ENCODE results near the gene CHSY1.

The CHSY1 gene

DNA sequence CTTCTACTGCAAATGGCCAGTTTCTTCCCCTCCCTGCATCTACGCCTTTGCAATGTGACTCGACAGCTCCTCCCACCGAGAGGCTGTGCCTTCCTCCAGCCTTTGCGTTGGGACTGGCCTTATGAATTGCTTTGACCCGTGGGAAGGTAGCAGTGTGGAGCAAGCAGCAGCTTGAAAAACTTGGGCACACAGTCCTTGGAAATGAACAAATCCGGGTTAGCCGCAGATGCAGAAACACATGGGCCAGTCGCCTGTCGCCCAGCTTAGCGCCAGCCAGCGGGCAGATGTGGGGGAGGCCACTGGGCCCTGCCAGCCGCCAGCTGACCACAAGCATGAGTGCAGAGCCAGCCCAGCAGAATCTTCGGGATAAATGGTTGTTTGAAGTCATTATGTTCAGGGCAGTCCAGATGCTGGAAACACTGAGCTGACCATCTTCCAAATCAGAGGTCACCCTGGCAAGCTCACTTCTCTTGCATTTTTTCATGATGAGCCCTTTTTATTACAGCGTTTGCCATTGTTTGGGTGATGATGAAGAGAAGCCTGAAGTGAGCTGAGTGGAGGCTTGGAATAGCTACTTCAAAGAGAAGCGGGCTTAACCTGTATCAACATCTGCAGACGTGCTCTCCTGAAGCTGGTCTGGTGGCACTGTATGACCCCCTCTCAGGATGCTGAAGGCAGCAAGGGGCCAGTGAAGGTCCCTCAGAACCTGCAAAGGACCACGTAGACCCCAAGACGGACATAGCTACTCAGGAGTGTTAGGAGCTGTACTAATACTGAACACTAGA lies 15.7 kb upstream of the CHSY1 start:
- DNase-seq, result no peak

DNA sequence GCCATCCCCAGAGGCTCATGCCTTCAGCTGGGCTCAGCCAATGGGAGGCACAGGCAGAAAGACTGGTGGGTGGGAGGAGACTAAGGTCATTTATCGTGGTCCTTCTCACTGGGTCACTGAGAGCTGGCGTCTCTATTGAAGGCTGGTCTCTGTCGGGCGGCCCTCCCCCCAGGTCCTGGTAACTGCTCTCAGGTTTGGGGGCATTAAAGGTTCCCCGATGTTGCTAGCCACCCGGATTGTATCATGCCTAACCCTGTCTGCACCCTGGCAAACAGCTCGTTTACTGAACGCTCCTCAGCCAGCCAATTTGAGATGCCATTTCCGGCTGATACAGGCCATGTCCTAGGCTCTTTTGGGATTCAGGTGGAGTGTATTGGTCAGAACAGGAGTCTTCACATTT lies 14.9 kb upstream of the CHSY1 start:
- DNase-seq, result no peak

DNA sequence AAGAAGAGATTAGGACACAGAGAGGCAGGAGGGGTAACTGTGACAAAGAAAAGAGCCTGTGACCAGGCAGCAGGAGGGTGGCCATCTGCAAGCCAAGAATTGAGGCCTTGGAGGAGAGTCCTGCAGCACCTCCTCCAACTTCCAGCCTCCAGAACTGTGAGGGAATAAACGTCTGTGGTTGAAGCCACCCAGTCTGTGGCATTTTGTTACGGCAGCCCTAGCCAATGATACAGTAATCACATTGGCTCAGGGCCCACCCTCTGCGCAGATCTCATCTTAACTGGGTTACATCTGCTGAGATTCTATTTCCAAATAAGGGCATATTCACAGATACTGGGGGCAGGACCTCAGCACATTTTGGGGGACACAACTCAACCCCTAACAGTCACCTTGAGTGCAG lies 14.2 kb upstream of the CHSY1 start:
- DNase-seq, result no peak

DNA sequence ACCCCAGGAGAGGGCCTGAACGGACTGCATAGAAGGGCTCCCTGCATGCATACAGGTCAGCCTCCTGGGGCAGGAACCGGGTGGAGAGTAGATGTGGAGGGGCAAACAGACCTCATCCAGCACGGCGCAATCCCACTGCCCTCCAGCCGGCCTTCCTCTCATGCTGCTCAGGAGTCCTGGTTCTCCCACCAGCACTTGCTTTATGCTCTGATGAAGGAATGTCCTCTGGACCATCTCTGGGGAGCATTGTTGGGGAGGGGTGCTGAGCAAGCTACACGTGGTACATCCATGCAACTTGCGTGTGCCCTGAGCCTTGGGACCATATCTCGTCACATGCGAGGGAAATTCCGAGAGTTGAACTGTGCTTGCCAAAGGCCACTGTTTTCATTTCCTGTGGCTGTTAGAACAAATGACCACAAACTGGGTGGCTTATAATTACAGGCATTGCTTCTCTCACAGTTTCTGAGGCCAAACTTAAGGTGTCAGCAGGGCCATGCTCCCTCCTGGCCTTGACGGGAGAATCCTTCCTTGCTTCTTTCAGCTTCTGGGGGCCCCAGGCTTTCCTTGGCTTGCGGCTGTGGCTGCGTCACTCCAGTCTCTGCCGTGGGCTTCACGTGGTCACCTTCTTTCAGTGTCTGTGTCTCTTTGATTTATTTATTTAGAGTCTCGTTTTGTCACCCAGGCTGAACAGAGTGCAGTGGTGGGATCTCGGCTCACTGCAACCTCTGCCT lies 13.2 kb upstream of the CHSY1 start:
- no peak for DNase-seq

DNA sequence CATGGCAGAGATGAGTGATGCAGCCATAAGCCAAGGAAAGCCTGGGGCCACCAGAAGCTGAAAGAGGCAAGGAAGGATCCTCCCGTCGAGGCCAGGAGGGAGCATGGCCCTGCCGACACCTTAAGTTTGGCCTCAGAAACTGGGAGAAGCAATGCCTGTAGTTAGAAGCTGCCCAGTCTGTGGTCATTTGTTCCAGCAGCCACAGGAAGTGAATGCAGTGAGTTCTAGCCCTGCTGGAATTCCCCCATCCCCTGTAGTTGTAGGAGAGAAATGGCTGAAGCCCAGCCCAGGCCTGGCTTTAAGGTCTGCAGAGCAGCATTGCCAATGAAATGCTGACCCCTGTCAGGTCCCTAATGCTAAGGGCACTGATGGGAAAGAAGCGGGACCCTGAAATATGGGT lies 12.2 kb upstream of the CHSY1 start:
- no peak for DNase-seq

DNA sequence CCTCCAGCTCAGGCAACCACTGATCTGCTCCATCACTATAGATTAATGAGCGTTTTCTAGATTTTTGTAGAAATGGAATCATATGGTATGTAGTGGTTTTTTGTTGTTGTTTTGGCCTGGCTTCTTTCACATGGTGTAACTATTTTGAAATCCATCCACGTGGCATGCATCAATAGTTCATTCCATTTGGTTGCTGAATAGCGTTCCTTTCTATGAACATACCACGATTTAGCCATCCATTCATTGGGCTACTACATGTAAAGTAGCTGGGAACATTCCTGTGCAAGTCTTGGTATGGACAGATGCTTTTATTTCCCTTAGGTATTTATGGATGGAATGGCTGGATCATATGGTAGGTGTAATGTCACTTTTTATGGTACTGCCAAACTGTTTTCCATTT lies 10.7 kb upstream of the CHSY1 start:
- no peak for DNase-seq

DNA sequence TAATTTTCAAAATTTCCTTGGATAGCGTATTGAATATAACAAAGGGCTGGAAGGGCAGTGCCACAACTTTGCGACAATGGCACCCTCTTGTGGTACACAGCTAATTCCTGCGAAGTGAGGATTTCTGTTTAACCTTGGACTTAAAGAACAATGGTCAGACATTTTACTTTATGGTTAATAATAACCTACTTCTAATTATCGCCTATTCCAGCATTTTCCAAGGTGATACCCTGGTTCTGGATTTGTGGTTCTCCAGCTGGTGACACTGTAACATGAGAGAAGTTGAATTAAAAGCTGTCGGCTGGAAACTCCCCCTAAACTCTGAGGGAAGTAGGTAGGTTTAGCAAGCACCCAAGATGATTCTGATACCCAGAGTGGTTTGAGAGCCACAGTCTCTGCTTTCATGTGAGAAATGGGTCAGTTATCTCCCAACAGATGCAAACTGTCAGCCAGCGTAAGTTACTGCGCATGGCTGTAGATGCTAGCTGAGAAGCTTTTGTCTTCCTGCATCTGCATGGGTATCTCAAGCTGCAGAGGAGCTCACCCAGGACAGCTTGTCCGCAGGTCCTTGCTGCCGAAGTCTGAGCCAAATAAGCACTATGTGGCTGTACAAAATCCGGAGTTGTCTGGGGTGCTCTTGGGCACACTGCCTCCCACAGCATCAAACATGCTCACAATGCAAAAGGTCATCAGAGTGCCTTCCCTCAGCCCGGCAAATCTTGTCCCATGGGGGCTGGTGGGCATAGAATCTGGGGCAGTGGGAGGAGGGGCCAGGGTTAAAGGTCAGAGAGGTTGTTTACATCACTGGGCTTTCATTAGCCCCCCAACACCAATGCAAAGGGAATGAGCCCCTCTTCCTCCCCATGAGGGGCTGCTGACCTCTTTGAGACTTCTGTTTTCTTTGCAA lies 6.6 kb upstream of the CHSY1 start:
- peak; percentile 43 for DNase-seq

DNA sequence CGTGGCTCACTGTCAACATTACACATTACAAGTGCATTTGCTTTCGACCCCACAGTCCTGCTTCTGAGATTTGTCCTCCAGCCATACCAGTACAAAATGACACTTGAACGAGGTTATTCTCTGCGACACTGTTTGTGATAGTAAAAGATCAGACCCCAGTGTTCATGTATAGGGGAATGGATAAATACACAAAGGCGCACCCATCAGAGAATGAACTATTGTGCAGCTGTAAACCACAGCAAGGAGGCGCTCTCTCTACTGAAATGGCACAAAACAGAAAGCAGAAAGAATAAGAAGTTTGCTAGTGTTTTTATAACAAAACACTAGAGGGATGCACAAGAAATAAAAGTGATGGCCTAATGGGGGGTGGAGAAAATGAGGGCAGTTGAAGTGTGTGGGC lies 4.9 kb upstream of the CHSY1 start:
- no peak for DNase-seq

DNA sequence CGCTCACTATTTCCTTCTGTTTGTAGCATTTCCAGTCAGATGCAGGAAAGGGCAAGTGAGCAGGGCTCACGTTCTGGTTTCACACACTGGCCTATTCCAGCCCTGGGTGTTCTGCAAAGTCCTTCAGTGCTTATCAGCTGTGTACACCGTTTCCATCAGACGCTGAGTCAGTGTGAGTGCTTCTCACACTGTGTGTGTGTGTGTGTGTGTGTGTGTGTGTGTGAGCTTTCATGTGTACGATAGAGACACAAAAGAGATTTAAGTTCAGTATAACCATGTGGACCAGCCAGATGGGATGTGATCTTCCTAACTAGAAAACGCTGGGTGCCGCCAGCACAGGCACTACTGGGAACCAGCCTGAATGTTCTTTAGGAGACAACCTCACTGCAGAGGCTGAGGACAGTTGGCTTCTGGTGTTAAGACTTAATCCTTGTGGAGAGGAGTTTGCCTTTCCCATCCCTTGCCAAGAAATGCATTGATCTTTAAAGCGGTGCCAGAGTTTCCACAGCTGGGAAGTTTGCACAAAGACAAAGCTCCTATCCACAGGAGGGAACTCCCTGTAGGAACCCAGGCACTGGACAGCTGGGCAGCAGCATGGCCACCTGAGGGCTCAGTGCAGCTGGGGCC lies 3.9 kb upstream of the CHSY1 start:
- no peak for DNase-seq

DNA sequence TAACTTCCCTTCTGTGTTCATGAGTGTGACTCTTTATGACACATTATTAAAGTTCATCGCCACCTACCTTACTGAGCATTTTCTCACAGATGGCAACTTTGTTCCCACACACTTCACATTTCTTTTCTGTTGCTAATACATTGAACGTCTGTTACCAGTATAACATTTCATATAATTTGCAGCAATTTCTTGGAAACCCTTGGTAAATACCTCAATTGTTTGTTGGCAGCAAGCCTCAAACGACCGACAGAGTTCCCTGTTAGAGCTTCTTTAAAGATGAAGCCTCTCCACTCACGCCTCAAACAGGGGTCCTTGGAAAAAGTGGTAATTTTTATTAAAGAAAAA lies 3.2 kb upstream of the CHSY1 start:
- DNase-seq, result no peak

DNA sequence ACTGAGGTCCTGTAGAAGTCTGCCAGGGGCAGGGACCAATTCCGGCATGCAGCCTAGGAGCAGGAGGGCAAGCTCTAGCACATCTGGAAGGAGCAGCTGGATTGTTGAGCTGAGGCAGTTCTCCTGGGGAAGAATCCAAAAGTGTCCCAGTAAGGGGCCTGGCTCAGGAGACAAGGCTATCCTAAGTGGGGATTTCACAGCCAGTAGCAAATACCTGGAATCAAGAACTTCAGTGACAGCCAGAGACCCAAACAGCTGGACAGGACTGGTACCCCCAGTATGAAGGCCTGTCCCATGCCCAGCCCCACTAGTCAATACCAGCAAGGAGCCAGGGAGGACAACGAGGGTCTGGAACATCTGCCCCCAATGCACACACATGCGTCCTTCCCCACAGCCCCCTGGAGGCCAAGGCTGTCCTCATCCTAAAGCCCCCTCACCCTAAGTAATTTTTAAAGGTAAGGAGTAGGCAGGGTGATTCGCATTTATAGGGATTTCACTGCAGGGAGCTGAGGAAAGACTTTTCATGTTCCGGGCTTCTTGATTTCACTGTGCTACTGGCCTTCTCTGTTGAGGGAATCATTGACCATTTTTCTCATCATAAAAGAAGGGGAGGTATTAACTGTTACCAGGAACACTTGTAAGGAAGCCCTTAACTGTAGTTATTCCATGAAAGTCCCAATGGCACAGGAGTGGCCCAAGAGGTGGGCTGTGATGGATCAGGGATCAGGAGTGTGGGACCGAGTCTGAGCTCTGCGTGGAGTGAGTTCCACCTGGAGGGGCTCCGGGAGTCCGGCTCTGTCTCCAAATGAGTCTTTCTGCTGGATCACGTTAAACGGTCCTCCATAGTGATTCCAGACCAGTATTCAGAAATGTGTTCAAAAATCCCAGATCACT lies 2.6 kb upstream of the CHSY1 start:
- DNase-seq, result no peak

DNA sequence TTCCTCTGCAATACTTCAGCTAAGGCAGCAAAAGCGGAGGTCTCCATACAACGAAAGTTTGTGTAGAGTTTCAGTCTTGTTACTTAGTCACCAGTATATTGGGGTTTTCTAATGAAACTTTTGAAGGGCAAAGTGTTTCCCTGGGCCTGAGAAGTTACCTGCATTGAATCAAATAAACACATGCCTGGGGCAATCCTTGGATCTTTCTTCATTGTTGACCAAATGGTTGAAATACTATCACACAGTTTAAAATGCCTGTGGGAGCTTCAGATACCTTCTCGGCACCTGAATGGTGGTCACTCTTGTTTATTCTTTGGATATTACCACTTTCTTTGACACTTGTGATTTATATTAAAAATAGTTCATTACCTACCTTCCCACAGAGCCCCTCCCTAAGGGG lies 988 bp upstream of the CHSY1 start:
- DNase-seq, result no peak

DNA sequence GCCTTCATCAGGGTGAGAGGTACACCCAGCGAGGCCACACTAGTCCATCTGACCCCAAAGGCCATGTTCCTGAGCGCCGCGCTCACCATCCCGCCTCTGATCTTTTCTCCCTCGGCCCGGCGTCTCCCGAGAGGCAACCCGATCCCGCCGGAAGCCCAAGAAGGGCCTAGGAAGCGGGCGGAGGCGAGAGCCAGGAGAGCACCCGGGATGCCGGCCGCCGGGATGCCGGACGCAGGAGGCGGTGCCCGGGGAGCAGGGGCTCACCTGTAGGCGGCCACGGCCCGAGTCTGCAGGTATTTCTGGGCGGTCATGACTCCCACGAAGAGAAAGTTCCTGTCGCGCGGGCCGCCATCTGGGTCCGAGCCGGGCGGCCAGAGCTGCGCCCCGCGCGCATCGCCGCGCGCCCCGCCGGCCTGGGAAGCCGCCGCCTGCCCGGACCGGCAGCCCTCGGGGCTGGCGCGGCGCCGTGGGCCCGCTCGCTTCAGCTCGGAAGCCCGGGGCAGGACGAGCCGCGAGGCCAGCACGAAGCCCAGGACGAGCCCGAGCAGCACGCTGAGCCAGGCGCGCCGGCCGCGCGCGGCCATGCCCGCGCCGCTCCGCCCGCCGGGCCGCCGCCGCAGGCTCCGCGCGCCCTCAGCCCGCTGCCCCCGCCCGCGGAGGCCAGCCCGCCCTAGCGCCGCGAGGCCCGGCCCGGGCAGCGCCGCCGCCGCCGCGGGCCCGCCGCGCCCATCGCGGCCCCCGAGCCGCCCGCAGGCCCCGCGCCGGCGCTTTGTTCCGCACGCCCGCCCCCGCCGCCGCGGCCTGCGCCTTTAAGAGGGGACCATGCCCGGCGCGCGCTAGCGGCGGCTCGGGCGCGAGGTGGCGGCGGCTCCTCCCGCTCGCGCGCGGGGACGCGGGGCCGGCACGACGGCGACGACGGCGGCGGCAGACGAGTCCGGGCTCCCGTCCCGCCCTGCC lies 697 bp downstream of the CHSY1 start:
- DNase-seq, result no peak

DNA sequence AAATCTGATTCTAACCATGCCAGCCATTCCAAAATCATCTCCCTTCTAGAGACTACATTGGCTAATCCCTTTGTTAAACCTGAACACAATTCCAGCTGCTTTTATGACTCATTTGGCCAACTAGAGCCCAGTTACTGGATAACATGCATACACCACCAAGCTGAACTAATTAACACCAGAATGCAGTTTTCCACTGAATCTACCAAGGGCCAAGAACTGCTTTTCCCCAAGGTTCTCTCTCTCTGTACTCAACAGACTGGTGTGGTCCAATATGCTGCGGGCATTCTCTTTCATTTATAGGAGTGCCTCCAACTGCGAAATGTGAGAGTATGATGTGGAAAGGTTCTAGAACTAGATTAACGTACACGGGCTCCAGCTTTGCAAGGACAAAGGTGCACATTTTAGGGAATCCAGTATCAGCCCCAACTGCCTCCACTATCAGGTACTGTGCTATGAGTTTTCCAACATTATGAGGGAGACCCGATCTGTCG lies 1.5 kb downstream of the CHSY1 start:
- DNase-seq, result no peak

DNA sequence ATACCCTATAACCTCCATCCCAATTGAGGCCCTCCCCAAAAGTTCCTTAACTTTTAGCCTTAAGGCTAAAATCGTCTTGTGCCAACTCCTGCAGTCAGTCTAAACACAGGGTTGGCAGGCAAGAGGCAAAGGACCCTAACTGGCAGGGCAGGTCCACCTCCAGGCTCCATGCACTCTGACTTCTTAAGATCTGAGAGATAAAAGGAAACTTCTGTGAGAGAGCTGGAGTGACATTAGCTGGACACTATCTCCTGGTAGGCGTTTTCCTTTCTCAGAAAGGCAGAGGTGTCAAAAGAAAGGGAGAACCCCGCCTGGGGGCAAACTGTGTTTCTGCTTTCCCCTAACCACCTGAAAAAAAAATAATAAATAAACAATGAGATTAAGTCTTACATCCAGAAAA lies 3.6 kb downstream of the CHSY1 start:
- no peak for DNase-seq

DNA sequence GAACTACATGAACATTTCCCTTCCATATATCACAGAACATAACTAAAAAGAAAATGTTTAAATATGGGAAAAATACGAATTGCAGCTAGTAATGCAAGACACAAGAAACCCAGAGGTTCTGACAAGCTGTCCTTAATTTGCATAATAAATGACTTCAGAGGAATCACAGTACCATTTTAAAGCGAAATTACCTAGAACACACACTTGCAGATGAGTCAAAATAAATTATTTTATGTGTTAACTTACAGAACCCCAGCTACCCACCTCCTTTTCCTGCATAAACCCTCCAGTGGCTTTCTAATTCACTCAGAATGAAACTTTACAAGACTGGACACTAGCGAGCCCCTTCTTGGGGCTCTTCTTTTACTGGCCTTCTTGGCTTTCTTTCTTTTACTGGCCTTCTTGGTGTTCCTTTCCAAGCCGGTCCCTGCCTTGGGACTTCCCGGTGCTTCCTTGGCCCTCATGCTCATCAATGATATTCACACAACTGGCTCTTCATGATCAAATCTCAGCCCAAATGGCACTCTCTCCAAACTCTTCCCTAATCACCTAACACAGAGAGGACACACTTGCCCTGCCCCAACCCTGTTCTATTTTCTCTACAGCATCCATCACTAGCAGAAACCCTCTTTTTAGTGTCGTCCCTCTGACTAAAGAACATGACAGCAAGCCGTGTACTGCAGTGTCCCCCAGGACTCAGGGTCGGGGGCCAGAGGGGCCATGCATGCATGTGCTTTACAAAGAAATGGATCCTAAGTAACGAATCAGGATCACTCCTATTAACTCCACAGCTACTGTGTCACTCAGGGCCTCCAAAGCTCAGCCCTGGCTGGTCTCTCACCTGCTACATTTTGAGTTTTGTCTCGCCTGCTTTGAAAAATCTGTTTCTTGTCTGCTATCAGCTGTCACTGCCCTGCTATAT lies 4.8 kb downstream of the CHSY1 start:
- DNase-seq, result no peak

DNA sequence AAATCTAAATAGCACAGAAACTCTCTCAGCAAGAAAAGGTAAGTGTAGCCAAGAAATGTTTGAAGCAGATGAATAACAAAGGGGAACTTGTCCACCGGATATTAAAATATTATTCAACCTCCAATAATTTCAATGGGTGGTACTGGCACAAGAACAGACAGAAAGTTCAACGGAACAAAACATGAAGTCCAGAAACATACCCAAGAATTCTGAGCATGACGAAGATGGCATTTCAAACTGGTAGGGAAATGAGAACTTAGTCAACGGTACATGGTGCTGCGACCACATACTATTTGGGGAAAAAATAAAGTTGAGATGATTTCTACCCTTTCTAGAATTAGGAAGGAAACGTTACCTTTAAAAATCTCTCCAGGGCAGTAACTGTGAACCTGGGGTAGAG lies 5.5 kb downstream of the CHSY1 start:
- DNase-seq, result no peak

DNA sequence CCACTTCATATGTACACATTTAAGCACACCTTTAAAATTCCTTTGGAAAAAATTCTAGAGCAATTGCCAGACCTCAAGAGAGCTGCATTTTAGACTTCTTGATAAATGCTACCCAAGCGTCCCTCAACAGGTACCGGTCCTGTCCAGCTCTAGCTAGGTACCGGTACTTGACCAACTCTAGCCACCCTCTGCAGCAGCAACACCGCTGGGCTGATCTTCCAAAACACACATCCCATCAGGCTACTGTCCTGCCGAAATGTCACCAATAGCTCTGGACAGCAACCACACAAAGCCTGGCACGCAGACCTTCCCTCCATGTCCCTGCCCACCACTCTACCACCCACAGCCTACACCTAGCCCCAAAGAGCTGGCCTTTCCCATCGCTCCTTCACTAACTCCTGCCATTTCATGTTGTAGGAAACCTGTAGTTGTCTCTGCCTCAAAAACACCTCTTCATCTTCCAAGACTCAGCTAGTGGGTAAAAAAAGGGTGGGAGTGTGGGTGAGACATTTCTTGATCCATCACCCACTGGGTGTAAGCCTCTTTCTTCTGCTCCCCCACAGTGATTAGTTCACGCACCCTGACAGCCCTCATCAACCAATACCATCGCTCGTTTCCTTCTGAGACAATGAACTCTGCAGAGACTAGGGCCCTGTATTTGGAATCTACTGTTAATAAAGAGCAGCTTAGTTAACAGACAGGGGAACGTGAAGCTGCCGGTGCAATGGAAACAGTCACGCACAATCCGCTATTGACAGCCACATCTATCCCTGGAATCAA lies 6.8 kb downstream of the CHSY1 start:
- no peak for DNase-seq
